Measurements from ENCODE around the gene MAT2A. TPM values are rescaled to one million over a fixed set of nuclear protein-coding genes. Genes with fewer than 3 reads are reported as not detected.

MAT2A gene
- polyA plus RNA-seq, 1 donor (not counting 4 experiments of a cell fraction or from before 2014, with no cell fraction given) = 353 TPM

- no peaks in the 10 kb centered on the region for H3K9me1 ChIP-seq (ENCODE audit: control insufficient read depth, extremely low read depth, insufficient read depth, low read length)
- no peak overlapping the region for H3K4me3 ChIP-seq (ENCODE audit: control insufficient read depth in 2 of 3, extremely low read depth in 1 of 3, insufficient read depth in 2 of 3, low read depth in 1 of 3, low read length in 3 of 3)
- H3K27me3 ChIP-seq (ENCODE audit: control insufficient read depth, extremely low read depth, insufficient read depth, low read length) = no peaks in the 10 kb centered on the region
- H3K4me2 ChIP-seq (ENCODE audit: control insufficient read depth, extremely low read depth, insufficient read depth, low read depth, low read length) = no peak overlapping the region
- H3K9ac ChIP-seq (ENCODE audit: control insufficient read depth, extremely low read depth, insufficient read depth, low read length) = no peak overlapping the region
- H3K27ac ChIP-seq (ENCODE audit: control insufficient read depth, insufficient read depth, low read length) = no peak overlapping the region
- H4K20me1 ChIP-seq (ENCODE audit: control insufficient read depth, extremely low read depth, insufficient read depth, low read length) = no peaks in the 10 kb centered on the region
- H2AFZ ChIP-seq (ENCODE audit: control insufficient read depth, low read length) = no peak overlapping the region
- H3K36me3 ChIP-seq (ENCODE audit: control insufficient read depth in 2 of 2, extremely low read depth in 1 of 2, insufficient read depth in 2 of 2, low read length in 2 of 2) = no peaks in the 10 kb centered on the region
- FAIRE-seq (no peak), DNase-seq (ENCODE audit: low read depth, low spot score) (no peak)
- dilution Hi-C loops (cut with MboI; ENCODE audit: extremely low pct_ligation_motif_present, low sequenced_read_pairs) = no loop called here
- no peaks in the 10 kb centered on the region for H3K79me2 ChIP-seq (ENCODE audit: control insufficient read depth, insufficient read depth, low read length)
- TF ChIP-seq CTCF (optimal IDR thresholded peaks at IDR 0.05 in 1 of 3, IDR thresholded peaks at IDR 0.05 in 1 of 3, conservative IDR thresholded peaks at IDR 0.05 in 1 of 3; ENCODE audit: extremely low read depth in 1 of 3, insufficient read depth in 2 of 3, low read length in 3 of 3) = no peak
- no peak for TF ChIP-seq EZH2 (IDR thresholded peaks at IDR 0.05; ENCODE audit: low read length)
- H3K4me1 ChIP-seq (ENCODE audit: control insufficient read depth, extremely low read depth, insufficient read depth, low read length) = no peaks in the 10 kb centered on the region
- no peaks in the 10 kb centered on the region for H3K9me3 ChIP-seq (ENCODE audit: control insufficient read depth, low read depth, low read length)
Measured at GRCh38 chr2:85522090-85522647, 16.8 kb upstream of the MAT2A start.

GRCh38 chr2:85523062-85523902 lies 15.7 kb upstream of the MAT2A start:
- no peak overlapping the region for H3K9ac ChIP-seq (ENCODE audit: control insufficient read depth, extremely low read depth, insufficient read depth, low read length)
- H3K9me3 ChIP-seq (ENCODE audit: control insufficient read depth, low read depth, low read length) = no peaks in the 10 kb centered on the region
- H3K27me3 ChIP-seq (ENCODE audit: control insufficient read depth, extremely low read depth, insufficient read depth, low read length) = no peaks in the 10 kb centered on the region
- H3K36me3 ChIP-seq (ENCODE audit: control insufficient read depth in 2 of 2, extremely low read depth in 1 of 2, insufficient read depth in 2 of 2, low read length in 2 of 2) = no peaks in the 10 kb centered on the region
- no peak for TF ChIP-seq CTCF (optimal IDR thresholded peaks at IDR 0.05 in 1 of 3, IDR thresholded peaks at IDR 0.05 in 1 of 3, conservative IDR thresholded peaks at IDR 0.05 in 1 of 3; ENCODE audit: extremely low read depth in 1 of 3, insufficient read depth in 2 of 3, low read length in 3 of 3)
- TF ChIP-seq EZH2 (IDR thresholded peaks at IDR 0.05; ENCODE audit: low read length) = no peak
- H3K27ac ChIP-seq (ENCODE audit: control insufficient read depth, insufficient read depth, low read length) = no peak overlapping the region
- dilution Hi-C loops (cut with MboI; ENCODE audit: extremely low pct_ligation_motif_present, low sequenced_read_pairs) = no loop called here
- H3K4me3 ChIP-seq (ENCODE audit: control insufficient read depth in 2 of 3, extremely low read depth in 1 of 3, insufficient read depth in 2 of 3, low read depth in 1 of 3, low read length in 3 of 3) = no peak overlapping the region
- H3K9me1 ChIP-seq (ENCODE audit: control insufficient read depth, extremely low read depth, insufficient read depth, low read length) = no peaks in the 10 kb centered on the region
- no peaks in the 10 kb centered on the region for H4K20me1 ChIP-seq (ENCODE audit: control insufficient read depth, extremely low read depth, insufficient read depth, low read length)
- no peaks in the 10 kb centered on the region for H3K79me2 ChIP-seq (ENCODE audit: control insufficient read depth, insufficient read depth, low read length)
- no peaks in the 10 kb centered on the region for H3K4me1 ChIP-seq (ENCODE audit: control insufficient read depth, extremely low read depth, insufficient read depth, low read length)
- no peak overlapping the region for H3K4me2 ChIP-seq (ENCODE audit: control insufficient read depth, extremely low read depth, insufficient read depth, low read depth, low read length)
- FAIRE-seq (no peak), DNase-seq (ENCODE audit: low read depth, low spot score) (no peak)
- no peak overlapping the region for H2AFZ ChIP-seq (ENCODE audit: control insufficient read depth, low read length)
